HTR-8/SVneo (cell line): ENCODE data around the gene LDLRAD3.

Experiments
- DNase-seq: peaks from one replicate; pipeline ENCODE4 v3.0.0; 2011; ENCODE audit warnings: low spot score, mixed read lengths; ENCODE audit not compliant: insufficient read length
- FAIRE-seq: peaks from 2 replicates; lab custom pipeline; 2011; peaks lifted over from hg19 to GRCh38; lab: Jason Lieb, UNC

The LDLRAD3 gene

DNA sequence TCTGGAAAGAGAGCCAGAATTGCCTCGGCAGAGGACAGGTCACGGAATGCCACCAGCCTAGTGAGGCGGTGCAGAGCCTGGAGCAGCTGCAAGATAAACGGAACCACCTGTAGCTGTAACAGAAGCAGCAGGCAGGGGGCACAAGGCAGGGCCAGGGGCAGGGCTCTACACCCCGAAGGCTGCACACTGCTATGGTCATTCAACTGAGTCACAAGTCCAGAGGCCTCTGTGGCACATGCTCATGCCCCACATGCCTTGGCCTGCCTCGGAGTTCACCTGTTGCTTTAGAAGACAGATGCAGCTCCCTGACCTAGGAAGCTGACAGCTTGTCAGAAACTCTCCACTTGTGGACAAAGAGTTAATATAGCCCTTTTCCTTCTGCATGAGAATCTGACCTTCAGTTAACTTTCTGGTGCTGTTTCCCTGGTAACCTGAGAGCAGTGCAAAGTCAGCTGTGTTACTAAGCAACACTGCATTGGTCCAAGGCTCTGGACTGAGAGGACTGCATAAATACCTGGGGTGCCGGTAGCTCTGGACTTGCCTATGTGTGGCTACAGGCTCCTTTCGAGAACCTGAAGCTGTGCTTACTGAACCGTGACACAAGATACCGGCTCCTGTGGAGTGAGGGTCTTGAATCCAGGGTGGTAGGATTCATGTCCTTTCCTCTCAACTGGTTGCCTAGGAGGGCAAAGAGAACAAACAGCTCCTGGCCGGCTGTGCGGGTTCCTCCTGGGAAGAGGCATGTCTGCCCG is 334.8 kb downstream of the LDLRAD3 start:
- FAIRE-seq (no peak), DNase-seq (no peak)

- DNase-seq (no peak), FAIRE-seq (no peak)
Observed at GRCh38 chr11:36280531-36280930, 336.7 kb downstream of the LDLRAD3 start.
